ENCODE data around the gene STEEP1.

DNA sequence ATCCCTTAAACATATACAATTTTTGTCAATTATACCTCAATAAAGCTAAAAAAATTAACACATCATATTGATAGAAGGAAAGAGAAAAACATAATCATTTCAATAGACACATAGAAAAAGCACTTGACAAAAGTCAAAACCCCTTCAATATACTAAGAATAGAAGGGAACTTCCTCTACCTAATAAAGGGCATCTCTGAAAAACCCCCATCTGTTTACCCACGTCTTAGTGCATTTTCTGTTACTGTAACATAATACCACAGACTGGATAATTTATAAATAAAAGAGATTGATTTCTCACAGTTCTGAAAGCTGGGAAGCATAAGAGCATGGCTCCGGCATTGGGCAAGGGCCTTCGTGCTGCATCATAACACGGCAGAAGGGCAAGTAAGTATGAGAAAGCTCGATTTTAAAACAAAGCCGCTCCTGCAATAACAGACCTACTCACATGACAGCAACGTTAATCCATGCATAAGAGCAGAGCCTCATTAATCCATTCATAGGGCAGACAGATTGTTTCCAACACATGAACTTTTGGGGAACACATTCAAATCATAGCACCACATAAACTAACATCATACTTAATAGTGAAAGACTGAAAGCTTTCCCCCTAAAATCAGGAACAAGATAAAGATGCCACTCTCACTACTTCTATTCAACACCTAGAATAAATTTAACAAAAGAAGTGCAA is 15.7 kb downstream of the STEEP1 start:
- TF ChIP-seq, protein P1, sequence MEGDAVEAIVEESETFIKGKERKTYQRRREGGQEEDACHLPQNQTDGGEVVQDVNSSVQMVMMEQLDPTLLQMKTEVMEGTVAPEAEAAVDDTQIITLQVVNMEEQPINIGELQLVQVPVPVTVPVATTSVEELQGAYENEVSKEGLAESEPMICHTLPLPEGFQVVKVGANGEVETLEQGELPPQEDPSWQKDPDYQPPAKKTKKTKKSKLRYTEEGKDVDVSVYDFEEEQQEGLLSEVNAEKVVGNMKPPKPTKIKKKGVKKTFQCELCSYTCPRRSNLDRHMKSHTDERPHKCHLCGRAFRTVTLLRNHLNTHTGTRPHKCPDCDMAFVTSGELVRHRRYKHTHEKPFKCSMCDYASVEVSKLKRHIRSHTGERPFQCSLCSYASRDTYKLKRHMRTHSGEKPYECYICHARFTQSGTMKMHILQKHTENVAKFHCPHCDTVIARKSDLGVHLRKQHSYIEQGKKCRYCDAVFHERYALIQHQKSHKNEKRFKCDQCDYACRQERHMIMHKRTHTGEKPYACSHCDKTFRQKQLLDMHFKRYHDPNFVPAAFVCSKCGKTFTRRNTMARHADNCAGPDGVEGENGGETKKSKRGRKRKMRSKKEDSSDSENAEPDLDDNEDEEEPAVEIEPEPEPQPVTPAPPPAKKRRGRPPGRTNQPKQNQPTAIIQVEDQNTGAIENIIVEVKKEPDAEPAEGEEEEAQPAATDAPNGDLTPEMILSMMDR (IDR thresholded peaks at IDR 0.05; ENCODE audit: poor library complexity, severe bottlenecking) = no peak
- TF ChIP-seq EP300 (conservative IDR thresholded peaks at IDR 0.05; ENCODE audit: poor library complexity, severe bottlenecking) (no peak), POLR2AphosphoS5 (IDR thresholded peaks at IDR 0.05) (no peak), RAD21 (conservative IDR thresholded peaks at IDR 0.05) (no peak), MXI1 (conservative IDR thresholded peaks at IDR 0.05; ENCODE audit: poor library complexity, severe bottlenecking) (no peak), EZH2 (IDR thresholded peaks at IDR 0.05; ENCODE audit: borderline replicate concordance, insufficient read depth, low read length, poor library complexity, severe bottlenecking) (no peak)
